ENCODE results near the gene ABLIM2.

Gene ABLIM2

GRCh38 chr4:8173492-8174242 lies 15.1 kb upstream of the ABLIM2 start:
- DNase-seq, result no peak

GRCh38 chr4:8171984-8172924 lies 13.6 kb upstream of the ABLIM2 start:
- no peak for DNase-seq

- no peak for DNase-seq
Measured at GRCh38 chr4:8171266-8171665, 12.7 kb upstream of the ABLIM2 start.

DNA sequence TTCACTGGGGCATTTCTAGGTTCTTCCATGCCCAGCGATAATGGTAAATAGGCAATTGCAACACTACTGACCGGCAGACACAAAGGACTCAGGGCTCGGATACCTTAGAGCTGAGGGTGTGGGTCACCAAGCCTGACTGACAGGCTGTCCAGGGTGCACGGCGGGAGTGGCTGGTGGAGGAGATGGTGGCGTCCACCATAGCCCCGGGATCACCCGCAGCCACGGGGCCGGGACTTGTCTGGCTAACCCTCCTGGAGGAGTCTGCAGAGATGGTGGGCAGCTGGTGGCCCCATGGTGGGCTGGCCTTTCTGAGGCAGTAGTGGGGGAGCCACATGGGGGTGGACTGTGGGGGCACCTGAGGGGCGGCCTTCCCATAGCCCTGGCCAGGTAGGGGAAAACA lies 11.7 kb upstream of the ABLIM2 start:
- no peak for DNase-seq

GRCh38 chr4:8169763-8170162 lies 11.2 kb upstream of the ABLIM2 start:
- DNase-seq, result no peak

- DNase-seq, result no peak
Measured at GRCh38 chr4:8168832-8169598, 10.4 kb upstream of the ABLIM2 start.

DNA sequence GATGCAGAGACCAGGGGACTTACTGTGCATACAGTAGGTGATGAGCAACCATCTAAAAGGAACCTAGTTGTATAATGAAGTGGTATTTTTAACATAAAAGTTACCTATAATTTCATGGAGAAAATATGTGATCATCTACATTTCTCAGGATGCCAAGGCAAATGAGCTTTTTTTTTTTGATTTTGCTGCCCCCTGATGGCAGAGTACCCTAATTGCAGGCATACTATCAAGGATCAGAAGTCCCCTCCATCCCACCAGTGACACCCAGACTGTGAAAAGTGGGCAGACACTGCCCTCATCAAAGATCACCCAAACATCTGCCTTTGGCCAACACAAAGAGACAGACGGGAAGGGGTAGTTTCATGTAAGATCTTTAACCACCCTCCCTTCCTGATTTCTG lies 9.6 kb upstream of the ABLIM2 start:
- DNase-seq, result no peak

DNA sequence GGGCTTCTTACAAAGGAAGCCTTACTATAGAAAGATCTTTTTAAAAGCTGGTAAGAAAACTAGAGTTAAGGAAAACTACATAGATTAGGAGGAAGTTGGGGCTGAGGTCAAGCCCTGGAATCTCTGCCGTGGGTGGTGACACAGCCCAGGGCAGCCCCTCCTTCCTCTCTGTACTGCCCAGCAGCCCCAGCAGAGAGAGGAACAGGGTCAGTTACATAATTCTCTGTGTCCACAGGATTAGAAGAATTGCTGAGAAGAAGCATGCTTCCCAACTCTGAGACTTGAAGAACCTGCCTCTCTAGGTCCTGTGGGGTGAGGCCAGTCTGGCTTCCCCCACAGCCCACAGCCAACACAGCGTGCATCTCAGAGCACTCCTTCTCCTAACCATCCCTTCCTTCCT lies 9.2 kb upstream of the ABLIM2 start:
- DNase-seq, result no peak

- no peak for DNase-seq
Measured at GRCh38 chr4:8167291-8167690, 8.7 kb upstream of the ABLIM2 start.

DNA sequence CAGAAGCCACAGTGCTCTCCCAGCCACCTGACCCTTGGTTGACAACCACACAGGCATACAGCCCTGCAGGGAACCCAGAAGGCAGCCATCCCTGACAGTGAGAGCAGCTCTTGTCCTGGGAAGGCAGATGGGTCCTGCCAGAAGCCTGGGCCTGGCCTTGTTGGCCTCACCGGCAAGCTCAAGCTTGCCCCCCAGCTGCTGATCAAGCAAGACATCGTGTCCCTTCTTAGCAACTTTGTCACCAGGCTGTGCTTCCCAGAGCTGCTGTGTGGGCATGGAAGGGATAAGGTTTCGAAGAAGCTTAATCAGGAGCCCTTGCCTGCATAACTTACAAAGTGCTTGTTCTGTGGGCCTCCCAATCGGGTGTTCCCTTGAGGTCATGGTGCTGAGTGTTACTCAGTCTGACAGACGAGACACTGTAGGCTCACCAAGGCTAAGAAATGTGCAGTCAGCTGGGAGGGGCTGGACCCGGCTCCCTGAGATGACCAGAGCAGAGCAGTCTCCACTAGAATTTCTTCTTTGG lies 6.8 kb upstream of the ABLIM2 start:
- peak; percentile 48 for DNase-seq

DNA sequence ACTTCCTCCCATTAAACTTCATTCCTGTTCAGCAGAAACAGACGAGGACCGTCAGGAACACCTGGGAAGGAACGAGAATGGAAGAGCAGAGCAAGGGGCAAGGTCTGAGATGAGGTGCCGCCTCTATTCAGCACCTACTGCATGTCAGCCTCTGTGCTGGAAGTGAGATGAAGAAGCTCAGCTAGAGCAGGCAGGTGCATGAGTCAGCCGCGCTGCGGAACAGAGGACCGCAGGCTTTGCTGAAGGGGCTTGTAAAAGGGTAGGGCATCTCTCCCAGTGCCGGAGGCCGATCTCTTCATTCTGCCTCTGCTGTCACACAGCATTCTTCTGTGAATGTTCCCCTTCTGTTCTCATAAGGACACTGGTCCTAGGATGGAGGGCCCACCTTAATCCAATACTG lies 6.1 kb upstream of the ABLIM2 start:
- DNase-seq, result no peak

DNA sequence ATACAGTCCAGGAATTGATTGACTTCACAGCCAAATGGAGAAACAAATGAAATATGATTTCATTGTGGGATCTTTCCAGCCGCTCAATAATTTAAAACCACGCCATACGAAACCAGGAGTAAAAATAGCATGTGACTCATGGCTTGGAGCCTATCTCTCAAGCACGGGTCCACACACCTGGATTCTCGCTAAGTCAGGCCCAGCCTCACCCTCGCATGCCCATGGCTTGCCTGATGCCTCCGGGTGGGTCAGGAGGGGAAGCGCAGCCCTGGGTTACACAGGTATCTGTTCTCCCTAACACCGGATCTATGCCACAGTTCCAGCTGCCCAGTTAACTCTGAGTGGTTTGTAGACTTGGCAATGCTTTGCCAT lies 5.6 kb upstream of the ABLIM2 start:
- DNase-seq, result no peak

GRCh38 chr4:8163436-8164193 lies 5.0 kb upstream of the ABLIM2 start:
- peak; percentile 26 for DNase-seq

- no peak for DNase-seq
Measured at GRCh38 chr4:8163026-8163425, 4.4 kb upstream of the ABLIM2 start.

GRCh38 chr4:8162625-8163024 lies 4.0 kb upstream of the ABLIM2 start:
- DNase-seq, result peak; percentile 89

GRCh38 chr4:8160572-8160971 lies 2.0 kb upstream of the ABLIM2 start:
- no peak for DNase-seq

DNA sequence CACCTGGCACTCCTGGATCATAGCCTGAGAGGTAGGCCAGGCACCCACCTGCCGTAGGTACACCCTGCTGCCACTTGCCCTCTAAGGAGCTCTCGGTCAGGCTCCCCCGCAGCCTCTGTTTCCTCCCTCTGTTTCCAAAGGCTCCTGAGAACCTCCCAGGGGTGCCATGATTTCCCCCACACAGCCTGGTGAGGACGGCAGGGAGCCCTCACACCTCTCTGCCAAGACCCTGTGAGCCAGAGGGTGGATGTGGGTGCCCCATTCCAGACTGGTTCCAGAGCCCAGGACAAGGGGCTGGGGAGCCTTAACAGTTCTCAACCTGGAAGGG lies 1.6 kb upstream of the ABLIM2 start:
- DNase-seq, result no peak

GRCh38 chr4:8159537-8160232 lies 1.1 kb upstream of the ABLIM2 start:
- no peak for DNase-seq

- DNase-seq, result no peak
Measured at GRCh38 chr4:8157944-8158709, 486 bp downstream of the ABLIM2 start.

GRCh38 chr4:8157496-8157895 lies 1.1 kb downstream of the ABLIM2 start:
- DNase-seq, result no peak

DNA sequence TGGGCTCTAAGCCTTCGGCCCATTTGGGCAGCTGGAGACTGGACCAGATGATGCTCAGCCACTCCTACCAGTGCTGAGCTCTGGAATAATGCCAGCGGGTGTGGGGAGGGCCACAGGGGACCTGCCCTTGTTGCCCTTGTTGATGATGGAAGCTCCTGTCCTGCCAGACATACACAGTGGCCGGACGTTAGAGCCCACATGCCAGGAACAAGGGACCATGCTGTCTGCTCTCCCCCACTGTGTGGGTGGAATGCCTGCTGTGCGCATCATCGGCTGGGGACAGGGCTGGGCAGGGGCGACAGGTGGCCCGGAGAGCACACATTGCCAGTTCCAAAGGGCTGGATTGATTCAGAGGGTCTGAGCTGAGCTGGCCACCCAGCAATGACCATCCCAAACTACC lies 2.0 kb downstream of the ABLIM2 start:
- DNase-seq, result no peak

Measured in NCI-H2171 treated with DMSO at 0.1 percent for 48 hours (cell line).